ENCODE data around the gene CFAP70.
"Not testable (repeated sequence)": the region's sequence is repeated elsewhere in the genome, so short reads cannot be mapped to it uniquely, and the experiment has no call there.

The CFAP70 gene

DNA sequence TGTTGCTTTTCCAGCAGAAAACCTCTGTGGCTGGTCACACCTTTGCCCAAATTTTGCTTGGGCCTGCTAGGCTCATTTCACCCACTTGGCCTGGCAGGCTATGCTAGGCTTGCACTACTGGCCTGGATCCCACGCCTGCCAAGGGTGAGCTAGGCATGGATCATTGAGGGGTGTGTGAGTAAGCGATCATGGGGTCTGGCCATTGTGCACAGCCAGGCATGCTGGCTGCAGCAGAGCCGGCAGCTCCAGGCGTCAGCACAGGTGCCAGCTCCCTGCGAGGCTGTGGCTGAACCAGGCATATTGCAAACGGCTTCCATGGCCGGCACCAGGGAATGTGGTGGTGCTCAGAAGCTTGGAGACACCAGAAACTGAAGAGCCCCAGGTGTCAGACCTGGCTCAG lies 19.2 kb downstream of the CFAP70 start:
- no peak for DNase-seq (ENCODE audit: low spot score)

DNA sequence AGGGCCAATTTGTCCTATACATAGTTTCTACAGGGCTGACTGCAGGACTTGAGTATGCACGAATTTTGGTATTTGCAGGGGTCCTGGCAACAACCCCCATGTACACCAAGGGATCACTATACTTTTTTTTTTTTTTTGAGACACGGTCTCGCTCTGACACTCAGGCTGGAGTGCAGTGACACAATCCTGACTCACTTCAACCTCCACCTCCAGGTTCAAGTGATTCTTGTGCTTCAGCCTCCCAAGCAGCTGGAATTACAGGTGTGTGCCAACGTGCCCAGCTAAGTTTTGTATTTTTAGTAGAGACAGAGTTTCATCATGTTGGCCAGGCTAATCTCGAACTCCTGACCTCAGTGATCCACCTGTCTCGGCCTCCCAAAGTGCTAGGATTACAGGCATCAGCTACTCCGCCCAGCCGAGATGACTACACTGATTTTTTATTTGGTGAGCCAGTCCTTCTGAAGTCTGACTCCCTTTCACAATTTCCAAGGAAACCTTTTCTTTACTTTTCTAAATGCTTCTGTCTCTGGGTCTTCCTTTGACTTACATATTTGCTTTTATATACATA lies 19.8 kb downstream of the CFAP70 start:
- DNase-seq (ENCODE audit: low spot score), result no peak

DNA sequence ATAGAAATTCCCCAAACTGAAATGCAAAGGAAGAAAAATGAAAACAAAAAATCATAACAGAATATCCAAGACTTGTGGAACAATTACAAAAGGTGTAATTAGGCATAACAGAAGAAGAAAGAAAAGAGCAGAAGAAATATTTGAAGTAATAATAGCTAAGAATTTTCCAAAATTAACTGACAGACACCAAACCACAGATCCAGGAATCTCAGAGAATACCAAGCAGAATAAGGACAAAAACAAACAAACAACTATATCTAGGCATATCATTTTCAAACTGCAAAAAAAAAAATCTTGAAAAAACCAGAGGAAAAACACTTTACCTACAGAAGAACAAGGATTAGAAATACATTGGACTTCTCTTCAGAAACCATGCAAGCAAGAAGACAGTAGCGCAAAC lies 25.5 kb downstream of the CFAP70 start:
- no peak for DNase-seq (ENCODE audit: low spot score)

- DNase-seq (ENCODE audit: low spot score), result no peak
These were observed 26.3 kb downstream of the CFAP70 start for GRCh38 chr10:73332379-73332778.

- not testable (repeated sequence) for DNase-seq (ENCODE audit: low spot score)
These were observed 30.1 kb downstream of the CFAP70 start for GRCh38 chr10:73328523-73328922.

DNA sequence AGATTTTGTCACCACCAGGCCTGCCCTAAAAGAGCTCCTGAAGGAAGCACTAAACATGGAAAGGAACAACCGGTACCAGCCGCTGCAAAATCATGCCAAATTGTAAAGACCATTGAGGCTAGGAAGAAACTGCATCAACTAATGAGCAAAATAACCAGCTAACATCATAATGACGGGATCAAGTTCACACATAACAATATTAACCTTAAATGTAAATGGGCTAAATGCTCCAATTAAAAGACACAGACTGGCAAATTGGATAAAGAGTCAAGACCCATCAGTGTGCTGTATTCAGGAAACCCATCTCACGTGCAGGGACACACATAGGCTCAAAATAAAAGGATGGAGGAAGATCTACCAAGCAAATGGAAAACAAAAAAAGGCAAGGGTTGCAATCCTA lies 33.4 kb downstream of the CFAP70 start:
- not testable (repeated sequence) for DNase-seq (ENCODE audit: low spot score)

- not testable (repeated sequence) for DNase-seq (ENCODE audit: low spot score)
These were observed 35.1 kb downstream of the CFAP70 start for GRCh38 chr10:73323582-73323981.

DNA sequence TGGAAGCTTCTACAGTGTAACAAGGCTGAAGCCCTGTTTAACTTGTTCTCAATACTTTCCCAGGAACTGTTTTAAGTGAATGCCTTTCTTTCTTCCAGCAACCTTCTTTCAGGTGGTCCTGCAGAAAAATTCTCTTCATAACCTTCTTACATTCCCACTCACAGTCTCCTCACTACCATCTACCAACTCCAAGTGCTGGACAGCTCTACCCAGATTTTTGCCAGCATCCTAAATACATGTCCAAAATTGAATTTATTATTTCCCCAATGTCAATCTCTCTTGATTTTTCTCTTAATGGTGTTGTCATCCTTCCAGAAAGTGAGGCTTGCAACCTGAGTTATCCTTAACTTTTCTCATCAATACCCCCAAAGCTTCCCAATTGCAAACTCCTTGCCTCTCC lies 48.2 kb downstream of the CFAP70 start:
- DNase-seq (ENCODE audit: low spot score), result no peak

DNA sequence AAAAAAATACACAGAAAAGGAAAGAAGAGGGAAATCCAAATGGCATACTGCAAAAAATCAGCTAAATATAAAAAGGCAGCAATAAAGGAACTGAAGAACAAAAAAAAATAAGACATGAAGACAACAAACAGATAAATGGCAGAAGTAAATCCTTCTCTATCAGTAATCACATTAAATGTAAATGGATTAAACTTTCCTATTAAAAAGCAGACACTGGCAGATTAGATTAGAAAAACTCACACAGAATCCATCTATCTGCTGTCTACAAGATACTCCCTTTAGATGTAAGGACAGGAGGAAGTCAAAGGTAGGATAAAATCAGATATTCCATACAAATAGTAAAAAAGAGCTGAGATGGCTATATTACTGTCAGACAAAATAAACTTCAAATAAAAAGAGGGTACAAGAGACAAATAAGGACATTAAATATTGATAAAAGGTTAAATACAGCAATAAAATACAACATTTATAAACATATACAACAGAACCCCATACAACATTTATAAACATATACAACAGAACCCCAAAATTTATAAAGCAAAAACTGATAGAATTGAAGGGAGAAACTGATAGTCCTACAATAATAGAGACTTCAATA lies 51.4 kb downstream of the CFAP70 start:
- DNase-seq (ENCODE audit: low spot score), result no peak

DNA sequence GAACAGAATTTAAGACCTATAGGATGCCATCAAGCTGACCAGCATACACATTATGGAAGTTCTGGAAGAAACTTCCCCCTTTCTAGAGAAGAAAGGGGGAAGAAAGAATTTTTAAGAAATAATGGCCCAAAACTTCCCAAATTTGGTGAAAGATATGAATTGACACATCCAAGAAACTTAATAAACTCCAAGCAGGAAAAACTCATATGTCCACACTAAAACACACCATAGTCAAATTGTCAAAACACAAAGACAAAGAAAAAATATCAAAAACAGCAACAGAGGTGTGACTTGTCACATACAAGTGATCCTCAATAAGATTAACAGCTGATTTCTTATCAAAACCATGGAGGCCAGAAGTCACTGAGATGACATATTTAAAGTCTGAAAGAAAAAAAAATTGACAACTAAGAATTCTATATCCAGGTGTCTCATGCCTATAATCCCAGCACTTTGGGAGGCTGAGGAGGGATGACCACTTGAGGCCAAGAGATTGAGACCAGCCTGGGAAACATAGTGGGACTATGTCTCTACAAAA lies 52.4 kb downstream of the CFAP70 start:
- DNase-seq (ENCODE audit: low spot score), result no peak

DNA sequence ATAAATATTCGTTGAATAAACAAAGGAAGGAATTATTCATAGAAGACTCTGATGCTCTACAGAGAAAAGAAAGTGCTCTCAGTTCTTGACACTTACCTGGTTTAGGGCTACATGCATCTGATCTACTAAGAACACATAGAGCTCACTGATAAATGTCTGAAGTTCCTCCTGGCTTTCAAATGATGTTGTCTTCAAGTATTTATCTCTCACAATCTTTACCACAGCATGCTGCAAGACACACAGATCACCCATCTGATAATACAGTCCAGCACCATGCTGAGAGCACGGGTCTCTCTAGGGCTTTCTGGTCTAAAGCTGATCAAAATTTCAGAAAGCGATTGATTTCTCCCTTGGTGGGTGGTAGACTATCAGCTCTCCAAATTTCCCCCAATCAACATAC lies 61.7 kb downstream of the CFAP70 start:
- no peak for DNase-seq (ENCODE audit: low spot score)

DNA sequence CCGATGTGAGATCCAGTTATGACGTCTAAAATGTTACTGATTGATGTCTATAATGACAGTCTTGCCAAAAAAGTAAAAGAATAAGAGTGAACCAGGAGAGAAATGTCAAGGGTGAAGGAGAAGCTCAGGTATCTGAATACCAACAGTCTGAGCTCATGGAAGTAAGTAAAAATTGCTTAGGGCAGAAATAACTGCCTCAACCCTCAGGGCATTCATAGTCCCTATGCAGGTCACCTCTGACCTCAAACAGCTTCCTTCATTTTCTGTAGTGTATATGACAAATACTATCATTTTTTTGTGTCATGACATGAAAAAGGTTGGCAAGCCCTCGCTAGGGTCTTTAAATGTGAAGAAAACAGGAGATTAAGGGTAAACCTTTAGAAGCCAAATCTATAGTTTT lies 65.2 kb downstream of the CFAP70 start:
- no peak for DNase-seq (ENCODE audit: low spot score)

- no peak for DNase-seq (ENCODE audit: low spot score)
These were observed 68.7 kb downstream of the CFAP70 start for GRCh38 chr10:73289958-73290357.

DNA sequence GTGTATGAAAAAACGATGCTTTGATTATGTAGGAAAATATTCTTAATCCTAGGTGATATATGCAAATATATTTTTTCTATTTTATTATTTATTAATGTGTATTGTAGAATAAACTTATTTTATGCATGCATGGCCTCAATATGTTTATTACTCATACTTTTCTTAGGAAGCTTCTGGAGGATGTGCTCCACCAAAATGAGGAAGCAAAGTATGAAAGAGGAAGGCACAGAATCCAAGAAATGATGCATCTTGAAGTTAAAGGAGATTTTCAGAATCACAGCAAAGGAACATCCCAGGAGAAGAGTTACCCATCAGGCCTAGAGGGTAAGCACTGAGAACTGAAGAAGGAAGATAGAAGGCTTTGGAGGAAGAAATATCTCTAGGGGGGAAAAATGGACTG lies 71.2 kb downstream of the CFAP70 start:
- DNase-seq (ENCODE audit: low spot score), result no peak

GRCh38 chr10:73281097-73281496 lies 77.6 kb downstream of the CFAP70 start:
- no peak for DNase-seq (ENCODE audit: low spot score)

GRCh38 chr10:73264423-73264822 lies 94.2 kb downstream of the CFAP70 start:
- no peak for DNase-seq (ENCODE audit: low spot score)

GRCh38 chr10:73263693-73264347 lies 94.8 kb downstream of the CFAP70 start:
- DNase-seq (ENCODE audit: low spot score), result no peak

DNA sequence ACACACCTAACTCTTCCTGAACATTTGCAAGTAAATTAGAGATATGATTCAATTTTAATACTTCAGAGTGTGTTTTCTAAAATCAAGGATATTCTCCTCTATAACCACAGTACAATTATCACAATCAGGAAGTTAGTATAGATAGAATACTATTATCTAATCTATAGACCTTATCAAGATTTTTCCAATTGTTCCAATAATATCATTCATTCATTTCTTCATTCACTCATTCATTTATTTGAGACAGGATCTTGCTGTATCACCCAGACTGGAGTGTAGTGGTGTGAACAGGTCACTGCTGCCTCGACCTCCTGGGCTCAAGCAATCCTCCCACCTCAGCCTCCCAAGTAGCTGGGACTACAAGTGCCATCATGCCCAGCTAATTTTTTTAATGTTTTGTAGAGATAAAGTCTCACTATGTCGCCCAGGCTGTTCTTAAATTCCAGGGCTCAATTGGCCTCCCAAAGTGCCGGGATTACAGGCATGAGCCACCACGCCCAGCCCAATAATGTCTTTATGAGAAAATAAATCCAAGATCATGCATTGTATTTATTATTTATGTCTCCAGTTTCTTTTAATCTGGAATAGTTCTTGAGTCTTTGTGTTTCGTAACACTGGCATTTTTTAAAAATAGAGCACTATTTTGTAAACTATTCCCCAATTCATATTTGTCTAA lies 95.6 kb downstream of the CFAP70 start:
- no peak for DNase-seq (ENCODE audit: low spot score)

DNA sequence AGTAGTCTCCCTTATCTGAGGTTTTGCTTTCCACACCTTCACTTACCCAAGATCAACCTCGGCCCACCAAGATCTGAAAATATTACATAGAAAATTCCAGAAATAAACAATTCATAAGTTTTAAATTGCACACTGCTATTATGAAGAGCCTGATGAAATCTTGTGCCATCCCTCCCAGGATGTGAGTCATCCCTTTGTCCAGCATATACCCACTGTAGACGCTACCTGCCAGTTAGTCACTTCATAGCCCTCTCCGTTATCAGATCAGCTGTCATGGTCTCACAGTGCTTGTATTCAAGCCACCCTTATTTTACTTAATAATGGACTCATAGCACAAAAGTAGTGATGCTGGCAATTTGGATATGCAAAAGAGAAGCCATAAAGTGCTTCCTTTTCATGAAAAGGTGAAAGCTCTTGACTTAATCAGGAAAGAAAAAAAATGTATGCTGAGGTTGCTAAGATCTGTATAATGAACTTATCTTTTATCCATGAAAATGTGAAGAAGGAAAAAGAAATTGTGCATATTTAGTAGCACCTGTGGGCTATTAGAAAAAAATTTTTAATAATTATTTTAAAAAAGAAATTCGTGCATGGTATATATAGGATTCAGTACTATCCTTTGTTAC lies 96.4 kb downstream of the CFAP70 start:
- no peak for DNase-seq (ENCODE audit: low spot score)

DNA sequence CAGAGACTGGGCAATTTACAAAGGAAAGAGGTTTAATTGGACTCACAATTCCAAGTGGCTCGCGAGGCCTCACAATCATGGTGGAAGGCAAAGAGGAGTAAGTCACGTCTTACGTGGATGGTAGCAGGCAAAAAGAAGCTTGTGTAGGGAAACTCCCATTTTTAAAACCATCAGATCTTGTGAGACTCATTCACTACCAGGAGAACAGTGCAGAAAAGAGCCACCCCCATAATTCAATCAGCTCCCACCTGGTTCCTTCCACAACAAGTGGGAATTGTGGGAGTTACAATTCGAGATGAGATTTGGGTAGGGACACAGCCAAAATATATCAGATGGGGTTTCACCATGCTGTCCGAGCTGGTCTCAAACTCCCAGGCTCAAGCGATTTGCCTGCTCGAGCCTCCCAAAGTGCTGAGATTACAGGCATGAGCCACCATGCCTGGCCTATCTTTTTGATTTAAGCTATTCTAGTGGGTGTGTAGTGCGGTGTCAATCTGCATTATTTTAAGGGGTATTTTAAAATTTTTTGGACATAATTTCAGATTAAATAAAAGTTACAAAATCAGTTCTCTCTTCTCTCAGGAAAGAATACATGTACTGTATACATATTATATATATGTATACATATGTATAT lies 97.2 kb downstream of the CFAP70 start:
- no peak for DNase-seq (ENCODE audit: low spot score)

- DNase-seq (ENCODE audit: low spot score), result not testable (repeated sequence)
These were observed 100.1 kb downstream of the CFAP70 start for GRCh38 chr10:73258612-73259011.

DNA sequence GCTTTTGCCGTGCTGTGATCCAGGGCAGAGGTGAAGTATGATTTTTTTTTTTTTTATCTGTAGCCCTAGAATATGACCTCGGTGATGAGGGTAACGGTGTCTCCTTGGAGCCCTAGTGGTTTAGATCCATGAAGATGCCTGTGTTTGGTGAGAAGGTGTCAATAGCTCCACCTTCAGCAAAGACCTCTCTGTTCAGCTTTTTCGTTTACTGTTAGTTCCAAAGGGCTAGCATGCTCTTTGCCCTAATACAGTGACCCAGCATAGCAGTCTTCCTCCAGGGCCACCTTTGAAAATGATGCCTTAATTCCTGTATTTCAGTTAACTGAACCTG lies 105.5 kb downstream of the CFAP70 start:
- DNase-seq (ENCODE audit: low spot score), result no peak
